Osteocyte (in vitro differentiated cells): Measurements from ENCODE around the gene UGT1A5. TPM values are rescaled to one million over a fixed set of nuclear protein-coding genes. Genes with fewer than 3 reads are reported as not detected.

Experiments used
- DNase-seq: peaks from one replicate; pipeline ENCODE4 v3.0.0; 2021; ENCODE audit warnings: mixed read lengths; ENCODE audit not compliant: unreplicated experiment; ENCODE audit errors: extremely low spot score
- H3K27ac Mint-ChIP-seq: one replicate; pipeline ENCODE4 v1.8.0; 2021; ENCODE audit warnings: mild to moderate bottlenecking, mixed read lengths; ENCODE audit not compliant: unreplicated experiment
- H3K27me3 Mint-ChIP-seq: one replicate; pipeline ENCODE4 v1.8.0; 2021; ENCODE audit warnings: mixed read lengths; ENCODE audit not compliant: unreplicated experiment
- H3K36me3 Mint-ChIP-seq: one replicate; pipeline ENCODE4 v1.8.0; 2021; ENCODE audit warnings: mixed read lengths; ENCODE audit not compliant: unreplicated experiment
- H3K4me1 Mint-ChIP-seq: one replicate; pipeline ENCODE4 v1.8.0; 2021; ENCODE audit warnings: mixed read lengths; ENCODE audit not compliant: unreplicated experiment
- H3K4me3 Mint-ChIP-seq: one replicate; pipeline ENCODE4 v1.8.0; 2021; ENCODE audit warnings: mild to moderate bottlenecking, moderate library complexity, mixed read lengths; ENCODE audit not compliant: unreplicated experiment
- H3K9me3 Mint-ChIP-seq: one replicate; pipeline ENCODE4 v1.8.0; 2021; ENCODE audit warnings: mixed read lengths; ENCODE audit not compliant: unreplicated experiment
- CTCF ChIP-seq: fragments of 200-600 bp; sonication (generic); IDR thresholded peaks from 2 replicates; pipeline ENCODE4 v1.5.0; 2021; ENCODE audit warnings: antibody characterized with exemption, mild to moderate bottlenecking, moderate library complexity
- total RNA-seq: library from RNA; stranded (reverse); gene quantifications from 2 replicates; pipeline ENCODE4 v1.2.1, GENCODE V29; 2021

UGT1A5 gene
- total RNA-seq, 1 donor from 2014 or later: not detected

- no peak for TF ChIP-seq CTCF
- Mint-ChIP-seq H3K4me3 (no peak overlapping the region), H3K9me3 (peaks cover 3% of the 10 kb centered on the region), H3K36me3 (no peaks in the 10 kb centered on the region), H3K27me3 (peaks cover 11% of the 10 kb centered on the region), H3K4me1 (peaks cover 4% of the 10 kb centered on the region), H3K27ac (no peak overlapping the region)
- no peak for DNase-seq
Measured at GRCh38 chr2:233672886-233673285, 39.8 kb upstream of the UGT1A5 start.

- TF ChIP-seq CTCF: no peak
- DNase-seq: no peak
- no peaks in the 10 kb centered on the region for H3K36me3 Mint-ChIP-seq
- peaks cover 3% of the 10 kb centered on the region for H3K9me3 Mint-ChIP-seq
- no peak overlapping the region for H3K27ac Mint-ChIP-seq
- H3K4me3 Mint-ChIP-seq: no peak overlapping the region
- peaks cover 4% of the 10 kb centered on the region for H3K4me1 Mint-ChIP-seq
- H3K27me3 Mint-ChIP-seq: peaks cover 4% of the 10 kb centered on the region
Measured at GRCh38 chr2:233673896-233674295, 38.8 kb upstream of the UGT1A5 start.

- peaks cover 4% of the 10 kb centered on the region for H3K27me3 Mint-ChIP-seq
- no peak for TF ChIP-seq CTCF
- H3K36me3 Mint-ChIP-seq: no peaks in the 10 kb centered on the region
- no peak overlapping the region for H3K27ac Mint-ChIP-seq
- no peak for DNase-seq
- no peak overlapping the region for H3K4me3 Mint-ChIP-seq
- peaks cover 4% of the 10 kb centered on the region for H3K4me1 Mint-ChIP-seq
- peaks cover 3% of the 10 kb centered on the region for H3K9me3 Mint-ChIP-seq
Measured at GRCh38 chr2:233674314-233674713, 38.4 kb upstream of the UGT1A5 start.

- Mint-ChIP-seq H3K9me3 (peaks cover 3% of the 10 kb centered on the region), H3K4me1 (peaks cover 4% of the 10 kb centered on the region), H3K36me3 (no peaks in the 10 kb centered on the region), H3K4me3 (no peak overlapping the region), H3K27ac (no peak overlapping the region), H3K27me3 (peaks cover 1% of the 10 kb centered on the region)
- TF ChIP-seq CTCF: no peak
- no peak for DNase-seq
Measured at GRCh38 chr2:233674995-233675394, 37.7 kb upstream of the UGT1A5 start.

GRCh38 chr2:233676046-233676445 is 36.7 kb upstream of the UGT1A5 start:
- Mint-ChIP-seq H3K27ac (no peak overlapping the region), H3K27me3 (no peaks in the 10 kb centered on the region), H3K4me3 (no peak overlapping the region), H3K9me3 (peaks cover 3% of the 10 kb centered on the region), H3K36me3 (no peaks in the 10 kb centered on the region), H3K4me1 (peaks cover 4% of the 10 kb centered on the region)
- TF ChIP-seq CTCF: no peak
- no peak for DNase-seq
